NCI-H1105 (cell line): ENCODE results near the gene POLD4.

ENCODE experiments used
- DNase-seq: peaks from one replicate; lab custom pipeline; 2025; lab: John Stamatoyannopoulos, UW

Gene POLD4

DNA sequence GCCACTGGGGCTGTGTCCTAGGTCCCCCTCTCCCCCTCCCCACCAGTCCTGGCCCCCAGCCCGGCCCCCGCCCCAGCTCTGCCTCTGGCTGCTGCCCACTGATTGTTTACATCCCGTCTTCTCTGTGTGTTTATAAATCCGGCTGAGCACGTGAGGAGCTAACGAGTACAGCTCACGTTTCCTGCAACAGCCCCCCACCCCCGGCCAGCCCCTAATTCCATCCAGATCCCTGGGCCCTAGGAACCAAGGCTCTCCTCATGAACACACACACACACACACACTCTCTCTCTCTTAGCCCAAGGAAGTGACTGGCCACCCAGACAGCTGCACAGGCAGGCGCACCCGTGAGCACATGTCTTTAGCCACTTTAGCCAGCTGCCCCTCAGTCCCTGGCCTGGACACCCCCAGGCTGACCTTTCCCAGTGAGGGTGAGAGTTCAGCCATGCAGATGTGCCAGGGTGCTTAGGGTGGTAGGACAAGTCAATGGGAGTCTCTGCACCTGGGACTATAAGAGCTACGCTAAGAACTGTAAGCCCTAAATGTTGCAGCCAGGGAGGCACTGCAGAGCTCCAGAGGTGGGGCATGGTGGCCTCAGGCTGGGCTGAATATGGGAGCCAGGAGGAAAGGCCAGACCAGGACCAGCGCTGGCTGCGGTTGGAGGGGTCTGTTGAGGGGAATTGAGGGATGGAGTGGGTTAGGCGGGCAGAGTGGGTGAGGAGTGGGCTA is 17.2 kb upstream of the POLD4 start:
- DNase-seq: no peak

DNA sequence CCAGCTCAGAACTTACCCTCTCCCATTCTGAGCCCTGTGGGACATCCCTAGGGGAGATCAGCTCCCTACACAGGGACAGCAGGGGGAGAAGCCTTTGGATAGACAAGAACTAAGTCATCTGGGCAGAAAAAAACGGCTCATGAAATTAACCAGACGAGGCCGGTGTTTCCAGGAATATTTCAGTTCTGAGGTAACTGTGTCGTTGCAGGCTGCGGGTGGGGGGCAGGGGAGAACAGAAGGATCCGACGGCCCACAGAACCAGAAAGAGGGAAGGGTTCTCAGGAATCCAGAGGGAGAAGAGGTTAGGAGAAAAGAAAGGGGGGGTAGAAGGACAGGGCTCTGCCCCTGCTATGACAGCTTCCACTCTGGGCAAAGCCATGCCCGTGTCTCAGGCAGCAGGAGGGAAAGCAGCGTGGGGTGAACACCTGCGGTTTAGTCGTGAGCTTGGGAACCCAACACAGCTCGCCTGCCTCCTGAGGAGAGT is 16.5 kb upstream of the POLD4 start:
- no peak for DNase-seq

DNA sequence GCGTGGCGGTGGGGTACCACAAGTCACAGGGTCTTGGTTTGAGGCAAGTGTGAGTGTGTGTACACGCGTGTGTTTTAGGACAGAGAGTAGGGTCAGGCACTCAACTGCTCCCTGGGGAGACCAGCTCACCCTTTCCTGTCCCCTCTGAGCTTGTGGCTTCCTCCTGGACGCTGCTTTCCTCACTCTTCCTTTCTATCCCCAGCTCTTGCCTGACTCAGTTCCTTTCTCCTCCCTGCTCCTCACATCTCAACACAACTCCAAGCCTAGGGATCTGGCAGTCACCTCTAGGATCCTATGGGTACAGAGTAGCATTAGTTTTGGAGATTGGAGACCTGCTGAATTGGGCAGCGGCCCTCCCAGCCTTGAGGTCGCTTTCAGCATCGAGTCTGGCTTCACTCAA is 15.9 kb upstream of the POLD4 start:
- no peak for DNase-seq

DNA sequence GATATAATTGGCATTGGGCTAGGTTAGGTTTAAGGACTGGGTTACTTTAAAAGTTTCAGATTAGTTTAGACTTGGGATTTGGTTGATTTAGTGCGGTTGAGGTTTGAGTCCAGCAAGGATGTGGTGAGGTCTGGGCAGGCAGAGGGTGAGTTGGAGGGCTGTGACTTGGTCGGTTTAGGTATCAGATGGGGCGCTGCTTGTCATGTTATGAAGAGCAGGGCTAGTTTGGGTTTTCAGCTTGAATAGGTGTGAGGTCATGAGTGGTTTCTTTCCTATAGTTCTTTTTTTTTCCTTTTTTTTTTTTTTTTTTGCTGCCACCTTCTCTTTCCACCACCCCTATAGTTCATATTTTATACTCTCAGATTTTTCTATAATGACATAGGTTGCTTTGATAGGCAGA is 15.3 kb upstream of the POLD4 start:
- no peak for DNase-seq

DNA sequence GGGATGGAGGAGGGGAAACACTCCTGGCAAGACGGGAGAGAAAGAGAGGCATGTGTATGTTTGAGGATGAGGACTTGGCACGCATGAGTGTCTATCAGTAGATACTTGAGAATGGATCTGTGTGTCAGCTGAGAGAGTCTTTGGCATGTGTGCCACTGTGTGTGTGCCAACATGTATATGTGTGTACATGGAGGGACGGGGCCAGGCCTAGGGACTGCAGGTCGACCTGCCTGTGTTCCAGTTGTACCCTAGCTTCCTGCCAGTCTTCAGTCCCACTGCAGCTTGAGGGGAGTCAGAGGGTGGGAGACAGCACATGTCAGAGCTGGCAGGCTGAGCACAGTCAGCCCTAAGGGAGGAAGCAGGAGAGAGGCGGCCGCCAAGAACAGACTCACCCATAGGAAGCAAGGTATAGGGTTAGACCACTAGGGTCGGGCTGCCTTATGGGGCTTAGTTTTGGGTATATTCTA is 14.4 kb upstream of the POLD4 start:
- DNase-seq: no peak

DNA sequence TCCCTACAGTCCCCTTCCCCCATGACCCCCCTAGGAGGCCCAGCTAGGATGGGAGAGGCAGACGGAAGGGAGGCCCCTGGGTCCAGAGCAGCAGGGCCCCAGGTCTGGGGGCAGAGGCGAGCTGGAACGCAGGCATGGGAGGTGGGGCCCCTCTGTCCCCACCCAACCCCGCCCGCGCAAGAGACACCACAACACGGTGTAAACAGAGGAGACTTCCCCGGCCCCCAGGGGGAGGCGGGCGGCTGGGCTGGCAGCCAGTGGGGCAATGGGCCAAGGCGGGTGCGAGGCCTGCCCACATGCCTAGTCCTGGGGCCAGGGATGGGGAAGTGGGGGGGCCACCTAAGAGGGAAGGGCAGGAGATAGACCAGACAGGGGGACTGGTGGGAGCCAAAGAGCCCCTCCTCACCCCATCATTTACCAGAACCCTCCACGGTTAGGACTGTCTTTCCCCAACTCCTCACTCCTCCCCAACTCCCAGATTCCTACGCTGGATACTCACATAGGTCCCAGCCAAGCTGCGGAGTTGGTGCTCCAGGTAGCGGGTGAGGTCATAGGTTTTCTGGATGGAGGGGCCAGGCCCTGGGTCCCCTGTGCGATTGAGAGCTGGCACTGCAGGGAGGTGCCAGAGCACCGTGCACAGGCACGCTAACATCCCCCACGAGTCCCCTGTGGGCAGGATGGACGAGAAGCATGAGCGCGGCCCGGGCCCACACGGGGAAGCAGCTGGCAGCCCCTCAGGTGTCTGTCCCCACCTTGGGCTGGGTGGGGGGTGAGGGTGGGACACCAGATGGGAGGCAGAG is 13.8 kb upstream of the POLD4 start:
- no peak for DNase-seq

DNA sequence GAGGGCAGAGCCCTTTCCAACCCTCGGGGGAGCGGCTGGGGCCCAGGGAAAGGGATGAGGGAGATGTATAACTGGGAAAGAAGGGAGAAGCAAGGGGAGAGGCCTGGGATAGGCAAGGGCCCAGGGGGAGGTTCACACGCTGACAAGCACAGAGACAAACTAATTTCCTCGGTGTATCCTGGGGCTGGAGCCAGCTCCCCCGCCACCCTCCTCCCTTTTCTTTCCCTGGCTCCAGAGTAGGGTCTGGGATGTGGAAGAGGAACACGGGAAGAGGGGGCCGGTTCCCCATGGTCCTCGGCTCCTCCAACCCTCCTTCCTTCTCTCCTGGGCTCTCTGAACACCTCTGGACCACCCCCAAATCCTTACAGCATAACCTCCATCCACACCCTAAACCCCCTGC is 13.2 kb upstream of the POLD4 start:
- no peak for DNase-seq

DNA sequence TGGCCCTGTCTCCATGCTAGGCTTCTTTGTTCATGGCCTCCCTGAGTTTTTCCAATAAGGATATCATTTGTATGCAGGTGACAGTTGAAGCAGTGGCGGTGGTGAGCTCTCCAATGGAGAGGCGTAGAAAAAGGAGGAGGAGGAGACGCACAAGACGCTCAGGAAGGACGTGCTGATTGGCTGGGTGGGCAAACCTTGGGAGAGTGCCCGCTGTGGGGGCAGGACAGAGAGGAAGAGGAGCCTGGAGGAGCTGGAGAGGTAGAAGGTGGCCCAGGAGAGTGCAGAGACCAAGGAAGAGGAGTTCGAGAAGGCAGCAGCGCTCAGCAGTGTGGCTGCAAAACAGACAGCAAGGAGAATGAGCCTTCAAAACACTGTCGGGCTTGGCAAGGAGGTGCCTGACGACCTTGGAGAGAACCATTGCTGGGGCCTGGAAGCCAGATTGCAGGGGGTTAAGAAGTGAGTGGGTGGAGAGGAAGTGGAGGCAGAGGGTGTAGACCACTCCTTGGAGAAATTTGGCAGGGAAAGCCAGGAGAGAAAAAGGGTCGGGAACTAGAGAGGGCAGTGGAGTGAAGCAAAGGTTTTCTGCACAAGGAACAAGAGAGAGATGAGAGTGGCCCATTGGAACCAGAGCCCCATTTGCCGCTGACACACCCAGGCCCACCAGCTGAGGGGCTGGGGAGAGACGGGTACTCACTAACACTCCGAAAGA is 12.5 kb upstream of the POLD4 start:
- no peak for DNase-seq

DNA sequence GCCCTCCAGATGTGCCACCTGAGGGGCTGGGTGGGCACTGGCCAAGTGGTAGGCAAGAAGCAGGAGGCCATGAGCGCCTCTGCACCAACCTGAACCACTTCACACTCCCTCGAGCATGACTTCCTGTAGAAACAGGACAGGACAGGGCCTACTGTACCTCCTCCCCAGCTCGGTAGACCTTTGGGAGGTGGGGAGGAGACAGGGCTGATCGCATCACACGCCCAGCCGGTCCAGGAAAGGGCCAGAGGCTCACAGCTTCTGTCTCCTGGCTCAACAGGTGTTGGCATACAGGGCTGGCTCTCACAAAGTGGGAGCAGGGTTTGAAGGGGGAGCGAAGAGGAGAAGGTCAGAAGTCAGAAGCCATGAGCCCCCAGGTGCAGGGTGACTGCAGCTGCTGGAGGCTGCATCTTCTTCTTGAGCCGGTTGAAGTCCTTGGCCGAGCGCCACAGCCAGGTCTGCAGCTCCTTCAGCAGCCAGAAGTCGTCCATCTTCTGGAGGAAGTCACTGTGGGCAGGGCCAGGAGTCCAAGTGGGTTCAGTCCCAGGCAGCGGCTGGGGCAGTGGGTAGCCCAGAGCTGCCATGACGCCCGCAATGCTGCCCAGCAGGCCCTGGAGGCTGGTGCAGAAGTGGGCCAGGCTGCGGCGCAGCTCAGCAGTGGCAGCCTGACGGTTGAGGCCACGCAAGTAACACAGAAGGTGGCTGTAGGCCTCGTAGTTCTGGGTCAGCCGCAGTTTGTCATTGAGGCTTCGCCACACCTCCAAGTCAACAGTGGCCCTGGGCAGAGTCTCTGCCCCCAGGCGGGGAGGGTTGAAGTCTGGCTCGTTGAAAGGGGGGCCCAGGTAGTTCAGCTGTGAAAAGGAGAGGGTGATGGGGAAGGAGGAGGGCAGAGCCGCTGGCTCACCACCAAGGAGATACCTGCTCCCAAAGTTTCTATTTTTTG is 11.7 kb upstream of the POLD4 start:
- no peak for DNase-seq

DNA sequence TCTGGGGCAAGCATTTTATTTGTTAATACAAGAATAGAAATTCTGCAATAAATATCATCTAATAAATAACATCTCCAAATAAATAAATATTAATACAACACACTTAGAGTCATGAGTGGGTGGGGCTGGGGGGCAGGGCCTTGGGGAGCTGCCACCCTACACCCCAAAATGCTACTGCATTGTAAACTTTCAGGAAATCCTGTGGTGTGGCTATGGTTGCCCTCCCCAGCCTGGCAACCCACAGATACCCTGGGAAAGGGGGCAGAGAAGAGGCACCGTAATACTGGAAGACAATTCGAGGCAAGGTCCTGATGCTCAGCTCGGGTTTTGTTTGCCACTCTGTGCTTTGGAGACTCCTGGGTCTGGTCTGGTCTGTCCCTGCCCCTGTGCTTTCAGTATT is 10.8 kb upstream of the POLD4 start:
- DNase-seq: no peak

DNA sequence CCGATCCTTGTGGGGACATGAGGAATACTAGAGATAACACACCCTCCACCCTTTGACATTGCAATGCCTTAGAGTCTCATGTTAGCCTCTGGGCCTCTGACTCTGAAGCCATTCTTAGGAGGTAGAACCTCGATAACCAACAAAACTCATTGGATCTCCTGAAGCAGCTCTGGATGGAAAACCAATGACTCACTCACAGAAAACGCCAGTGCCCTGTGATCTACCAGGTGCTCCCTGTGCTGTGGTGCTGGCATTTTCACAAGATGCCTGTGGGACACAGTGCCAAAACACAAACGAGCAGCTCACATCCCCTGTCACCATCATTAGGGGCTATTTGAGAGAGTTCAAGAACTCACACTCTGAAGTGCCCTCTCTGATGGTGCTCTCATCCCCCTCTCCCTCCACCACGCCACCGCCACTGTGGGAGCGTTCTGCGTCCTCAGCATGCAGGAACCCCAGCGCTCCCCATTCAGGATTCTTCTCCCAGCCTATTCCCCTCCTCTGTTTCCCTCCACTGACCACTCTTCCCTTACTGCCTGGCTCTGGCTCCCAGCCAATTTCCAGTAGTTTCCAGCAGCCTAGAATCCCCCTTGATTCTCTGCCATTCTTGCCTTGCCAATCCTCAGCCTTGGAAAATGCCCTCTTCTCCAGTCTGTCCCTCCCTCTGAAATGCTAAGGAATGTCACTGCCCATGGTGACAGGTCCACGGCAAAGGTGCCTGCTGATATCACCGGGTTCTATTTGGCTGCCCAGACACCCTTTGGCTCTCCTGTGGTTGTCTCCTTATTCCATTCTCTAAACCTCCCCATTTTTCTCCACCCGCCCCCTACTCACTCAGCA is 4.7 kb upstream of the POLD4 start:
- no peak for DNase-seq

DNA sequence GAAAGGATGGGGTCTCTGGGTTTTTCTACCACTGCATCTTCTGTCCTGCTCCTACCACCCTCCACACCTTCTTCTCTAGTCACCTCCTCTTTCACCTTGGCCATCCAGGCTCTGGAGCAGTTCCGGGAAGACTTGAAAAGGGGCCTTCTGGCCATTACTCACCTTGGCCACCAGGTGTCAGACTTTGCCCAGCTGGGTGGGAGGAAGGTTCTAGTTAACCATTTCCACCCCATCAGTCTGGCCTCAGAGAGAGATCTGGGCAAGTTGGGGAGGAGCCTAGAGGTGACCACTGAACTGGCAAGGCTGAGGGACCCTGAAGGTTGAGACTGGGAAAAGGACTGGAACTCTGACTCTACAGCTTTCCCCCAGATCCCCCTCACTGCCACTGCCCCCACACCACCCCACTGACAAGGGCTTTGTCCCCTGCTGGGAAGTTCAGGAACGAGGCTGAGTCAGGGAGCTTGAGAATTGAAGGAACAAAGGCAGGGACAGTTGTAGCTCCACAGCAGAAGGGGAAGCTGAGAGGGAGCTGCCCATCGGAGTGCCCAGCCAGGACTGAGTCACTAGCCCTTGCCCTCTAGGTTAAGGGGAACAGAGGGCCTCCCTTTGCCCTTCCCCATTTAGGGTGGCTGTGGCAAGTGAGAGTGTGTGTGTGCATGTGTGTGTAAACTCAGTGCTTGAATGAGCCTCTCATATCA is 3.7 kb upstream of the POLD4 start:
- peak; percentile 60 for DNase-seq

DNA sequence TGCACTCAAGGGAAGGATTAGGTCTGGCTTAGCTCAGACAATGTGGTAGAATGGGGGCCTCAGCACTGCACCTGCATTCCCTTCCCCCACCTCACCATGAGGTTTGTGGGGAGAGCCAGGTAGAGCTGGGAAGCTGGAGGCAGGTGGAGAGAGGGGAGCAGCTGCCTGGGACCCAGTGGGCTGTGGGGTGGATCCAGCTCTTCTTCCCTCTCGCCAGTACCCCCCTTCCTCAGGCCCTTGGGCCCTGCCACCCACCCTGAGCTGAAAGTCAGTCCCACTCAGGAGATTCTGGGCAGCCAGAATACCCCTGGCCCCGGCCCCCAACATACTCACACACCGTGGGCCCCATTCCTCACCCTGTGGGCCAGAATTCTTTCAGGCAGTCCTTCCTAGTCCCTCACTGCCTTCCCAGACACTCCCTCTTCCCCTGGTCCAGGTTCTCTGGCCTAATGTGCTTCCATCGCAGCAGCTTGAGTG is 3.1 kb upstream of the POLD4 start:
- DNase-seq: no peak

DNA sequence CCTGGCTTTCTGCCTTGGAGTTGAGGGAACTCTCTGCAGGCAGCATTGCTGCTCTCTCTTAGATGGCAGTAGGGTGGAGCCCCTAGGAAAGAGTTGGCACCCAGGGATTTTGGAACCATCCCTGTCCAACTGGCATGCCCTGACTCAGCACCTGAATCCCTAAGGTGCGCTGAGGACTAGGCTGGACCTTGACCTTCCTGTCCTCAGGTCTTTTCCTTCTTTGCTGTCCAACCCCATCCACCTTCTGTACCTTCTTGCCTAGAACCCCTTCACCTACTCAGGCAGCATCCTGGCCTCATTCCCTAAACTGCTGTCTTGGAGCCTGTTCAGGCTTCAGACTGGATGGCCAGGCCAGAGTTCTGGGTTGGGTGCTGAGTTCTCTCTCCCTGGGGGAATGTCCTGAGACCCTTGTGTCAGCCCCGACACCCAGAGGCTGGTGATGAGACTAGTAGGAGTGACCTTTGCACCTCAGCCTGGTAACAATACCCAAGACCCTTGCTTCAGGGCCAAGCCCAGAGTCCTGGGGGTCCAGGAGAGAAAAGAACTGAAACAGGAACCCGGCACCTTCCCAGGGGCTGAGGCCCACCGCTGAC is 2.5 kb upstream of the POLD4 start:
- no peak for DNase-seq

DNA sequence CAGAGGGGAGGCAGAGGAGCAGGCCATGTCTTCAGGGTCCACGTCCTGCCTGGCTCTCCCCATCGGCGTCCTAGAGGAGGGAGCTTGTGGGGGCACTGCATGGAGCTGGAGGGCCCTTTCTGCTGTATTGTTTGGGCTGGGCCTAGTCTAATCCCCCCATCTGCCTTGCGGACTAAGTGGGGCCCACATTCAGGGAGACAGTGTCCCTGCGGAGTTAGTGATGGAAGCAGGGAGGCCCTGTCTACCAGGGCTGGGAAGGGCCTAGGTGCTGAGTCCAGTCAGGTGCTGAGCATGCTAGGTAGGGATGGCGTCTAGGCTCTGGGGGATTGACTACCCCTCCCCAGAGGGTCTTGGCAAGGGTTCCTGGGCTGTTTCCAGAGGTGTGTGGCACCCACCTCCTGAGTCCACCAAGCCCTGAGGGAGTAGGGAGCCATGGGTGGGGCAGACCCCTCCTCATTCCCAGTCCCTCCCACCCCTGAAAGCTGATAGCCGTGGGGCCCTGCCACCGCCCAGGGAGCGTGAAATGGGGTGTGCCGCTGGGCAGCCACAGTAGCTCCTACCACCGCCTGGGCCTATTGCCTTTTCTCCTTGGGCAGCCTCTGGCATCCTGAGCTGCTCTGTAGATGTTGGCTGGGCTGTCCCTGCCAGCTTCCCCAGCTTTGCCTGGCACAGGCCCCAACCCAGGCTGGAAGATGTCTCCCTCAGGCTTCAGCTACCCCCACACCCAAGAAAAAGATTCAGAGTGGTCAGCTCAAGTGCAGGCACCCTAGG is 1.9 kb upstream of the POLD4 start:
- DNase-seq: no peak

DNA sequence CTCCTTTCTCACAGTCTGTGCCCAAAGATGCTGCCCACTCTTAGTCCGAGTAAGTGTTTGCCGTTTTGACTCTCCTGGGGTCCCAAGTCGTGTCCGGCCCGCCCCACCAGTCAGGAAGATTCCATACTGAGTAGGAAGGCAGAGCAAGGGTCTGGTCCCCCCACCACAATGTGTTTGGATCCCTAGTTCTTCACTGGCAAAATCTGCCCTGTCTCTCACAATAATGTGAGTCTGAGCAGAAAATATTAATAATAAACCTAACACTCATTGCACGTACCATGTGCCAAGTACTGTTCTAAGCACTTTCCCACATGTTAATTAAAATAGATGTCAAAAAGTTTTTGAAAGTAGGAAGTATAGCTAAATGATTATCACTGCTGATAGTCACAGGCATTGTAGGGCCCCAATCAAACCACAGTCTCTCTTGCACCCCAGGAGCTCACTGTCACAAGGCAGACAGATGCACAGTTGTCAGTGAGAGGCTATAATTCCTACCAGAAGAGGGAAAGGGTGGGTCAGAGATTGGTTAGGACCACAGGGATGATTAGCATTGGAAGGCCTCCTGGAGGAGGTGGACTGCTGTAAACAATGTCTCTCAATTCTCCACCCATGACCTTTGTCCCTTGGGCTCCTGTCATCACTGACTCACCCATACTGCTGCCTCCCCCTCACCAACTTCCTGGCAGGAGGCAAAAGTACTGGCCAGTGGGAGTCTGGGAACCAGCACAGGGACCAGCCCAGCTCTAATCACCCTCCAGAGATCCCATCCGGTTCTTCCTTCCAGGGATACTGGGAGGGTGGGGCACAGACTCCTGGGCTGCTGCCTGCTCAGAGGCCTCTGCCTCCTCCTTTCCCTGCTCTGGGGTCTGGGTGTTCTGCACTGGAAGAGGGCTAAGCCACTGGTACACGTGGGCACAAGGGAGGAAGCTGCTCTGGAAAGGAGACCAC is 1.0 kb upstream of the POLD4 start:
- no peak for DNase-seq

DNA sequence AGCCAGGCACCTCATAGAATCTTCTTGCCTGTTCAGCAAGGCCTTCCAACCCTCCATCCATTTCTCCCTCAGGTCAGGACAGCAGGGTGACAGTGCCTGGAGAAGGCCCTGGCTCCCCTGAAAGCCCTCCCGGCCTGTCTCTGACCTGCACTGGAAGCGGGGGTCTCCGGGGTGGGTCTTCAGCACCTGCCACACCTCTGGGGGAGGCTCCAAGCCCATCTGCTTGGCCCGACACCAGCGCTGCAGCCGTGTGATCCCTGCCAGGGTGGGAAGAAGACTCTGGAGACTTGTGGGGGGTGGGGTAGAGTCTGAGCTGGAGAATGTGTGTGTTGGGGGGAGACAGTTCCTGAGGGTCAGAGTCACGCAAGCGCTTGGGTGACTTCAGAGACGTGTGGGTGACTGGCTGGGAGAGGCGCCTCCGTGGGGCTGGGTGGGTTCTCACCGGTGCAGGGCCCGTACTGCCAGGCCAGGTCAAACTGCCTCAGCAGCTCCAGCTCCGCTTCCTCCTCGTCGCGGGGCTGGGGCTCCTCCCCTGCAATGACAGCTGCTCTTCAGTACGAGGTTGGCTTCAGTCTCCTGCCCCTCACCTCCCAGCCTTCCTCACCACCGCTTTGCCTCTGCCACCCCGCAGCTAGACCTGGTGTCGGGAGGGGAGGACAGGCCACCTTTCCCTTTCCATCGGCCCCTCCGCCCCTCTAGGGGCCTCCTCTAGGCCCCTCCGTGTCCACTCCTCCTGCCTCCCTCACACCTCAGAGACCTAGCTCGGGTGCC is 615 bp downstream of the POLD4 start:
- DNase-seq: peak; percentile 75
